HG03103 (cell line): ENCODE measurements around the gene FAM210A.

Experiments used
- ATAC-seq: cut with Tn5 transposase; IDR thresholded peaks from one replicate; pipeline ENCODE4 v1.9.1; 2021; ENCODE audit warnings: low read depth; ENCODE audit not compliant: unreplicated experiment

Gene FAM210A

GRCh38 chr18:13624563-13625237 is 101.7 kb downstream of the FAM210A start:
- ATAC-seq, result no peak

- ATAC-seq, result no peak
Measured at GRCh38 chr18:13623871-13624270, 102.5 kb downstream of the FAM210A start.

- ATAC-seq, result no peak
Measured at GRCh38 chr18:13623348-13623747, 103.0 kb downstream of the FAM210A start.

- ATAC-seq, result no peak
Measured at GRCh38 chr18:13622751-13623150, 103.6 kb downstream of the FAM210A start.

- no peak for ATAC-seq
Measured at GRCh38 chr18:13621886-13622619, 104.3 kb downstream of the FAM210A start.

GRCh38 chr18:13621446-13621849 is 104.9 kb downstream of the FAM210A start:
- no peak for ATAC-seq

GRCh38 chr18:13620818-13621445 is 105.4 kb downstream of the FAM210A start:
- no peak for ATAC-seq

- no peak for ATAC-seq
Measured at GRCh38 chr18:13620206-13620672, 106.1 kb downstream of the FAM210A start.

- ATAC-seq, result no peak
Measured at GRCh38 chr18:13619505-13620205, 106.7 kb downstream of the FAM210A start.

GRCh38 chr18:13618760-13619438 is 107.5 kb downstream of the FAM210A start:
- no peak for ATAC-seq

- ATAC-seq, result no peak
Measured at GRCh38 chr18:13617826-13618515, 108.4 kb downstream of the FAM210A start.

GRCh38 chr18:13616525-13617035 is 109.8 kb downstream of the FAM210A start:
- ATAC-seq, result no peak

GRCh38 chr18:13616041-13616440 is 110.3 kb downstream of the FAM210A start:
- ATAC-seq, result no peak

- no peak for ATAC-seq
Measured at GRCh38 chr18:13615432-13615861, 110.9 kb downstream of the FAM210A start.

GRCh38 chr18:13614641-13615288 is 111.6 kb downstream of the FAM210A start:
- ATAC-seq, result no peak

GRCh38 chr18:13613591-13614501 is 112.5 kb downstream of the FAM210A start:
- no peak for ATAC-seq
